Adipocyte (in vitro differentiated cells): ENCODE measurements around the gene BTBD6.

Experiments
- DNase-seq: peaks from one replicate; pipeline ENCODE4 v3.0.0-alpha.2; 2015; ENCODE audit warnings: low read depth
- H3K27me3 ChIP-seq: replicated peaks from 2 replicates; pipeline ENCODE4 v1.7.0; 2013; ENCODE audit warnings: mild to moderate bottlenecking, low read length, moderate library complexity; ENCODE audit not compliant: control insufficient read depth, insufficient read depth
- H3K36me3 ChIP-seq: 2 replicates; pipeline ENCODE4 v1.7.0; 2013; ENCODE audit warnings: low read length, mild to moderate bottlenecking, moderate library complexity; ENCODE audit not compliant: control insufficient read depth, insufficient read depth, severe bottlenecking
- H3K4me1 ChIP-seq: 2 replicates; pipeline ENCODE4 v1.7.0; 2013; ENCODE audit warnings: mild to moderate bottlenecking, low read length, moderate library complexity; ENCODE audit not compliant: control insufficient read depth, insufficient read depth
- H3K4me3 ChIP-seq: 2 replicates; pipeline ENCODE4 v1.7.0; 2013; ENCODE audit warnings: mild to moderate bottlenecking, low read length, moderate library complexity
- H3K9ac ChIP-seq: 2 replicates; pipeline ENCODE4 v1.7.0; 2013; ENCODE audit warnings: mild to moderate bottlenecking, low read length, moderate library complexity
- H3K9me3 ChIP-seq: 2 replicates; pipeline ENCODE4 v1.7.0; 2013; ENCODE audit warnings: mild to moderate bottlenecking, low read length, moderate library complexity; ENCODE audit not compliant: control insufficient read depth

Gene BTBD6

GRCh38 chr14:105241641-105242040, 6.7 kb upstream of the BTBD6 start:
- no peaks in the 10 kb centered on the region for H3K9me3 ChIP-seq
- no peaks in the 10 kb centered on the region for H3K4me1 ChIP-seq
- DNase-seq = no peak
- H3K27me3 ChIP-seq = no peaks in the 10 kb centered on the region
- peaks cover 11% of the 10 kb centered on the region for H3K36me3 ChIP-seq
- no peak overlapping the region for H3K4me3 ChIP-seq
- H3K9ac ChIP-seq = no peak overlapping the region

- DNase-seq = no peak
- H3K27me3 ChIP-seq = no peaks in the 10 kb centered on the region
- no peak overlapping the region for H3K4me3 ChIP-seq
- H3K36me3 ChIP-seq = peaks cover 15% of the 10 kb centered on the region
- no peak overlapping the region for H3K9ac ChIP-seq
- H3K9me3 ChIP-seq = no peaks in the 10 kb centered on the region
- peaks cover 13% of the 10 kb centered on the region for H3K4me1 ChIP-seq
Measured at GRCh38 chr14:105244334-105244733, 4.0 kb upstream of the BTBD6 start.

GRCh38 chr14:105247026-105247425, 1.3 kb upstream of the BTBD6 start:
- Histone ChIP-seq H3K4me1 (peaks cover 24% of the 10 kb centered on the region), H3K27me3 (no peaks in the 10 kb centered on the region), H3K4me3 (no peak overlapping the region), H3K9me3 (no peaks in the 10 kb centered on the region), H3K9ac (no peak overlapping the region), H3K36me3 (peaks cover 29% of the 10 kb centered on the region)
- DNase-seq = no peak

- Histone ChIP-seq H3K9me3 (no peaks in the 10 kb centered on the region), H3K36me3 (peaks cover 36% of the 10 kb centered on the region)
- no peak for DNase-seq
Measured at GRCh38 chr14:105247715-105248367, 492 bp upstream of the BTBD6 start.

GRCh38 chr14:105249182-105250007, 1.1 kb downstream of the BTBD6 start:
- Histone ChIP-seq H3K4me3 (peak overlapping the region; percentile 79), H3K4me1 (peaks cover 24% of the 10 kb centered on the region), H3K9ac (peak overlapping the region; percentile 84), H3K9me3 (no peaks in the 10 kb centered on the region), H3K27me3 (no peaks in the 10 kb centered on the region), H3K36me3 (peaks cover 39% of the 10 kb centered on the region)
- DNase-seq = no peak

More at GRCh38 chr14:105247715-105248367, 492 bp upstream of the BTBD6 start:
- Histone ChIP-seq H3K4me3 (peak overlapping the region; percentile 86), H3K27me3 (no peaks in the 10 kb centered on the region), H3K4me1 (peaks cover 24% of the 10 kb centered on the region), H3K9ac (peak overlapping the region; percentile 88)

GRCh38 chr14:105250008-105250366, 1.7 kb downstream of the BTBD6 start:
- Histone ChIP-seq H3K36me3 (peaks cover 39% of the 10 kb centered on the region), H3K27me3 (no peaks in the 10 kb centered on the region), H3K9ac (peak overlapping the region; percentile 84), H3K4me1 (peaks cover 30% of the 10 kb centered on the region), H3K4me3 (peak overlapping the region; percentile 79), H3K9me3 (no peaks in the 10 kb centered on the region)
- DNase-seq = no peak

GRCh38 chr14:105250986-105251385, 2.7 kb downstream of the BTBD6 start:
- no peak for DNase-seq
- H3K27me3 ChIP-seq = no peaks in the 10 kb centered on the region
- no peak overlapping the region for H3K4me3 ChIP-seq
- peaks cover 34% of the 10 kb centered on the region for H3K4me1 ChIP-seq
- H3K9ac ChIP-seq = no peak overlapping the region
- no peaks in the 10 kb centered on the region for H3K9me3 ChIP-seq
- peaks cover 43% of the 10 kb centered on the region for H3K36me3 ChIP-seq

- Histone ChIP-seq H3K36me3 (peaks cover 41% of the 10 kb centered on the region), H3K4me3 (no peak overlapping the region), H3K9me3 (no peaks in the 10 kb centered on the region), H3K4me1 (peaks cover 33% of the 10 kb centered on the region), H3K27me3 (no peaks in the 10 kb centered on the region), H3K9ac (no peak overlapping the region)
- DNase-seq = no peak
Measured at GRCh38 chr14:105251920-105252319, 3.6 kb downstream of the BTBD6 start.

GRCh38 chr14:105252552-105253328, 4.4 kb downstream of the BTBD6 start:
- peaks cover 26% of the 10 kb centered on the region for H3K4me1 ChIP-seq
- DNase-seq = no peak
- no peak overlapping the region for H3K4me3 ChIP-seq
- no peaks in the 10 kb centered on the region for H3K9me3 ChIP-seq
- no peak overlapping the region for H3K9ac ChIP-seq
- H3K27me3 ChIP-seq = no peaks in the 10 kb centered on the region
- H3K36me3 ChIP-seq = peaks cover 39% of the 10 kb centered on the region

- Histone ChIP-seq H3K4me1 (peaks cover 22% of the 10 kb centered on the region), H3K9ac (no peak overlapping the region), H3K27me3 (no peaks in the 10 kb centered on the region), H3K36me3 (peaks cover 39% of the 10 kb centered on the region), H3K9me3 (no peaks in the 10 kb centered on the region), H3K4me3 (no peak overlapping the region)
- no peak for DNase-seq
Measured at GRCh38 chr14:105253329-105253682, 5.0 kb downstream of the BTBD6 start.

GRCh38 chr14:105255021-105255507, 6.7 kb downstream of the BTBD6 start:
- no peak overlapping the region for H3K4me3 ChIP-seq
- no peaks in the 10 kb centered on the region for H3K27me3 ChIP-seq
- H3K9ac ChIP-seq = no peak overlapping the region
- no peaks in the 10 kb centered on the region for H3K9me3 ChIP-seq
- H3K4me1 ChIP-seq = peaks cover 17% of the 10 kb centered on the region
- H3K36me3 ChIP-seq = peaks cover 39% of the 10 kb centered on the region
- no peak for DNase-seq
